ENCODE measurements around the gene SINHCAF. TPM values are rescaled to one million over a fixed set of nuclear protein-coding genes. Genes with fewer than 3 reads are reported as not detected.

The SINHCAF gene
- total and polyA plus RNA-seq, 2 experiments from 2014 or later = 581 to 686 TPM

GRCh38 chr12:31272607-31273225 lies 53.2 kb downstream of the SINHCAF start (continued):
- TF ChIP-seq, protein P1, sequence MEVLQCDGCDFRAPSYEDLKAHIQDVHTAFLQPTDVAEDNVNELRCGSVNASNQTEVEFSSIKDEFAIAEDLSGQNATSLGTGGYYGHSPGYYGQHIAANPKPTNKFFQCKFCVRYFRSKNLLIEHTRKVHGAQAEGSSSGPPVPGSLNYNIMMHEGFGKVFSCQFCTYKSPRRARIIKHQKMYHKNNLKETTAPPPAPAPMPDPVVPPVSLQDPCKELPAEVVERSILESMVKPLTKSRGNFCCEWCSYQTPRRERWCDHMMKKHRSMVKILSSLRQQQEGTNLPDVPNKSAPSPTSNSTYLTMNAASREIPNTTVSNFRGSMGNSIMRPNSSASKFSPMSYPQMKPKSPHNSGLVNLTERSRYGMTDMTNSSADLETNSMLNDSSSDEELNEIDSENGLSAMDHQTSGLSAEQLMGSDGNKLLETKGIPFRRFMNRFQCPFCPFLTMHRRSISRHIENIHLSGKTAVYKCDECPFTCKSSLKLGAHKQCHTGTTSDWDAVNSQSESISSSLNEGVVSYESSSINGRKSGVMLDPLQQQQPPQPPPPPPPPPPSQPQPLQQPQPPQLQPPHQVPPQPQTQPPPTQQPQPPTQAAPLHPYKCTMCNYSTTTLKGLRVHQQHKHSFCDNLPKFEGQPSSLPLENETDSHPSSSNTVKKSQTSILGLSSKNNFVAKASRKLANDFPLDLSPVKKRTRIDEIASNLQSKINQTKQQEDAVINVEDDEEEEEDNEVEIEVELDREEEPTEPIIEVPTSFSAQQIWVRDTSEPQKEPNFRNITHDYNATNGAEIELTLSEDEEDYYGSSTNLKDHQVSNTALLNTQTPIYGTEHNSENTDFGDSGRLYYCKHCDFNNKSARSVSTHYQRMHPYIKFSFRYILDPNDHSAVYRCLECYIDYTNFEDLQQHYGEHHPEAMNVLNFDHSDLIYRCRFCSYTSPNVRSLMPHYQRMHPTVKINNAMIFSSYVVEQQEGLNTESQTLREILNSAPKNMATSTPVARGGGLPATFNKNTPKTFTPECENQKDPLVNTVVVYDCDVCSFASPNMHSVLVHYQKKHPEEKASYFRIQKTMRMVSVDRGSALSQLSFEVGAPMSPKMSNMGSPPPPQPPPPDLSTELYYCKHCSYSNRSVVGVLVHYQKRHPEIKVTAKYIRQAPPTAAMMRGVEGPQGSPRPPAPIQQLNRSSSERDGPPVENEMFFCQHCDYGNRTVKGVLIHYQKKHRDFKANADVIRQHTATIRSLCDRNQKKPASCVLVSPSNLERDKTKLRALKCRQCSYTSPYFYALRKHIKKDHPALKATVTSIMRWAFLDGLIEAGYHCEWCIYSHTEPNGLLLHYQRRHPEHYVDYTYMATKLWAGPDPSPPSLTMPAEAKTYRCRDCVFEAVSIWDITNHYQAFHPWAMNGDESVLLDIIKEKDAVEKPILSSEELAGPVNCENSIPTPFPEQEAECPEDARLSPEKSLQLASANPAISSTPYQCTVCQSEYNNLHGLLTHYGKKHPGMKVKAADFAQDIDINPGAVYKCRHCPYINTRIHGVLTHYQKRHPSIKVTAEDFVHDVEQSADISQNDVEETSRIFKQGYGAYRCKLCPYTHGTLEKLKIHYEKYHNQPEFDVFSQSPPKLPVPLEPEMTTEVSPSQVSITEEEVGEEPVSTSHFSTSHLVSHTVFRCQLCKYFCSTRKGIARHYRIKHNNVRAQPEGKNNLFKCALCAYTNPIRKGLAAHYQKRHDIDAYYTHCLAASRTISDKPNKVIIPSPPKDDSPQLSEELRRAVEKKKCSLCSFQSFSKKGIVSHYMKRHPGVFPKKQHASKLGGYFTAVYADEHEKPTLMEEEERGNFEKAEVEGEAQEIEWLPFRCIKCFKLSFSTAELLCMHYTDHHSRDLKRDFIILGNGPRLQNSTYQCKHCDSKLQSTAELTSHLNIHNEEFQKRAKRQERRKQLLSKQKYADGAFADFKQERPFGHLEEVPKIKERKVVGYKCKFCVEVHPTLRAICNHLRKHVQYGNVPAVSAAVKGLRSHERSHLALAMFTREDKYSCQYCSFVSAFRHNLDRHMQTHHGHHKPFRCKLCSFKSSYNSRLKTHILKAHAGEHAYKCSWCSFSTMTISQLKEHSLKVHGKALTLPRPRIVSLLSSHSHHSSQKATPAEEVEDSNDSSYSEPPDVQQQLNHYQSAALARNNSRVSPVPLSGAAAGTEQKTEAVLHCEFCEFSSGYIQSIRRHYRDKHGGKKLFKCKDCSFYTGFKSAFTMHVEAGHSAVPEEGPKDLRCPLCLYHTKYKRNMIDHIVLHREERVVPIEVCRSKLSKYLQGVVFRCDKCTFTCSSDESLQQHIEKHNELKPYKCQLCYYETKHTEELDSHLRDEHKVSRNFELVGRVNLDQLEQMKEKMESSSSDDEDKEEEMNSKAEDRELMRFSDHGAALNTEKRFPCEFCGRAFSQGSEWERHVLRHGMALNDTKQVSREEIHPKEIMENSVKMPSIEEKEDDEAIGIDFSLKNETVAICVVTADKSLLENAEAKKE (CRISPR knock-in tag; IDR thresholded peaks at IDR 0.05) = no peak
- TF ChIP-seq JUNB (IDR thresholded peaks at IDR 0.05; ENCODE audit: unreplicated experiment) (no peak), NANOG (IDR thresholded peaks at IDR 0.05; ENCODE audit: borderline replicate concordance) (no peak), STAT1 (IDR thresholded peaks at IDR 0.05; ENCODE audit: unreplicated experiment) (no peak), EZH2phosphoT487 (IDR thresholded peaks at IDR 0.05; ENCODE audit: unreplicated experiment) (no peak), ZNF114 (CRISPR knock-in tag; IDR thresholded peaks at IDR 0.05) (no peak)
- TF ChIP-seq, protein P2, sequence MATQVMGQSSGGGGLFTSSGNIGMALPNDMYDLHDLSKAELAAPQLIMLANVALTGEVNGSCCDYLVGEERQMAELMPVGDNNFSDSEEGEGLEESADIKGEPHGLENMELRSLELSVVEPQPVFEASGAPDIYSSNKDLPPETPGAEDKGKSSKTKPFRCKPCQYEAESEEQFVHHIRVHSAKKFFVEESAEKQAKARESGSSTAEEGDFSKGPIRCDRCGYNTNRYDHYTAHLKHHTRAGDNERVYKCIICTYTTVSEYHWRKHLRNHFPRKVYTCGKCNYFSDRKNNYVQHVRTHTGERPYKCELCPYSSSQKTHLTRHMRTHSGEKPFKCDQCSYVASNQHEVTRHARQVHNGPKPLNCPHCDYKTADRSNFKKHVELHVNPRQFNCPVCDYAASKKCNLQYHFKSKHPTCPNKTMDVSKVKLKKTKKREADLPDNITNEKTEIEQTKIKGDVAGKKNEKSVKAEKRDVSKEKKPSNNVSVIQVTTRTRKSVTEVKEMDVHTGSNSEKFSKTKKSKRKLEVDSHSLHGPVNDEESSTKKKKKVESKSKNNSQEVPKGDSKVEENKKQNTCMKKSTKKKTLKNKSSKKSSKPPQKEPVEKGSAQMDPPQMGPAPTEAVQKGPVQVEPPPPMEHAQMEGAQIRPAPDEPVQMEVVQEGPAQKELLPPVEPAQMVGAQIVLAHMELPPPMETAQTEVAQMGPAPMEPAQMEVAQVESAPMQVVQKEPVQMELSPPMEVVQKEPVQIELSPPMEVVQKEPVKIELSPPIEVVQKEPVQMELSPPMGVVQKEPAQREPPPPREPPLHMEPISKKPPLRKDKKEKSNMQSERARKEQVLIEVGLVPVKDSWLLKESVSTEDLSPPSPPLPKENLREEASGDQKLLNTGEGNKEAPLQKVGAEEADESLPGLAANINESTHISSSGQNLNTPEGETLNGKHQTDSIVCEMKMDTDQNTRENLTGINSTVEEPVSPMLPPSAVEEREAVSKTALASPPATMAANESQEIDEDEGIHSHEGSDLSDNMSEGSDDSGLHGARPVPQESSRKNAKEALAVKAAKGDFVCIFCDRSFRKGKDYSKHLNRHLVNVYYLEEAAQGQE (IDR thresholded peaks at IDR 0.05; ENCODE audit: unreplicated experiment) = no peak
- TF ChIP-seq, protein P3, sequence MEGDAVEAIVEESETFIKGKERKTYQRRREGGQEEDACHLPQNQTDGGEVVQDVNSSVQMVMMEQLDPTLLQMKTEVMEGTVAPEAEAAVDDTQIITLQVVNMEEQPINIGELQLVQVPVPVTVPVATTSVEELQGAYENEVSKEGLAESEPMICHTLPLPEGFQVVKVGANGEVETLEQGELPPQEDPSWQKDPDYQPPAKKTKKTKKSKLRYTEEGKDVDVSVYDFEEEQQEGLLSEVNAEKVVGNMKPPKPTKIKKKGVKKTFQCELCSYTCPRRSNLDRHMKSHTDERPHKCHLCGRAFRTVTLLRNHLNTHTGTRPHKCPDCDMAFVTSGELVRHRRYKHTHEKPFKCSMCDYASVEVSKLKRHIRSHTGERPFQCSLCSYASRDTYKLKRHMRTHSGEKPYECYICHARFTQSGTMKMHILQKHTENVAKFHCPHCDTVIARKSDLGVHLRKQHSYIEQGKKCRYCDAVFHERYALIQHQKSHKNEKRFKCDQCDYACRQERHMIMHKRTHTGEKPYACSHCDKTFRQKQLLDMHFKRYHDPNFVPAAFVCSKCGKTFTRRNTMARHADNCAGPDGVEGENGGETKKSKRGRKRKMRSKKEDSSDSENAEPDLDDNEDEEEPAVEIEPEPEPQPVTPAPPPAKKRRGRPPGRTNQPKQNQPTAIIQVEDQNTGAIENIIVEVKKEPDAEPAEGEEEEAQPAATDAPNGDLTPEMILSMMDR (conservative IDR thresholded peaks at IDR 0.05; ENCODE audit: low read depth in 2 of 2) = no peak
